NCI-H1417 (cell line): ENCODE results near the gene MRC2.
A peak's percentile ranks its signal among the peaks of the same experiment; 100 is the strongest.

Experiments used
- DNase-seq, 3 experiments: peaks; one replicate each; lab custom pipeline; 2025; lab: John Stamatoyannopoulos, UW

MRC2 gene

DNA sequence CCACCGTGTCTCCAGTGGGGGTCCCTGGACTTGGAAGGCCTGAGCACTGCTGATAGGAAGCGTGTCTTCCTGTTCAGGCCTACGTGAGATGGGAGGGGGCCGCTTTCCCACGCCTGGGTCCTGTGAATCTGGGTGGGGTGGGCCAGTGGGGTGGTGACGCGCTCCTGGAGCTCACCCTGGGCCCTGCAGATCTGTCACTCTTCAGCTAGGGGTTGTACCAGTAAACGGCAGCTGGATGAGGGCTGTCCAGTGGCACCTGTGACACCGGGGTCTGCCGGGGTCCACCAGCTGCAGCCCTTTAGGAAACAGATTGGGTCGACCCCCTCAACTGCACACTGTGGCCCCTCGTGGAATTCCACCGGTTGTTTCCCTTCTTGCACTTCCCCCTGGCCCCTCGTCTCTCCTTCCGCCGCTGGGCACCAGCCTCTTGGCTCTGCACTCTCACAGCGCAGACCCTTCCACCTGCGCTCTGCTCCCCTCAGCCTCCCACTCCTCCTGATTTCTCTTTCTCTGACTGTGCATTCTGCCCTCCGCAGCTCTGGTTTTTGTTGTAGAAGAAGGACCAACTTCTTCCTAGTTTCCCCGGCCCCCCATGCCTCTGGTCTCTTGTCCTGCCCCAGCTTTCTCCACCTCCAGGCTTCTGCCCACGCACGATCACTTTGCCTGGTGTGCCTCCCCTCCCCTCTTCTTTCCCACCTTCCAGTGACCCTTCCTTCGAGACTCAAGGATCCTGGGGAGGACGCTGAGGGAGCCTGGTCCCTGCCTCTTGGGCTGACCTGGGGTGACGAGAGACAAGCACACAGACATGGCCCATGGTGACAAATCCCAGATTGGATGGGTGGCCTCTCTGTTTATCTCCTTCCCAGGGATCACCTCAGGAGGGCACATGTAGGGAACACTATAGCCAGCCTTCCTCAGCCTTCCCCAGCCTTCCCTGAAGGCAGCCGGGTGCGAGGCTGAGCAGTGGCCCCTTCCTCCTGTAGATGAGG is 4.8 kb downstream of the MRC2 start:
- DNase-seq: no peak

DNA sequence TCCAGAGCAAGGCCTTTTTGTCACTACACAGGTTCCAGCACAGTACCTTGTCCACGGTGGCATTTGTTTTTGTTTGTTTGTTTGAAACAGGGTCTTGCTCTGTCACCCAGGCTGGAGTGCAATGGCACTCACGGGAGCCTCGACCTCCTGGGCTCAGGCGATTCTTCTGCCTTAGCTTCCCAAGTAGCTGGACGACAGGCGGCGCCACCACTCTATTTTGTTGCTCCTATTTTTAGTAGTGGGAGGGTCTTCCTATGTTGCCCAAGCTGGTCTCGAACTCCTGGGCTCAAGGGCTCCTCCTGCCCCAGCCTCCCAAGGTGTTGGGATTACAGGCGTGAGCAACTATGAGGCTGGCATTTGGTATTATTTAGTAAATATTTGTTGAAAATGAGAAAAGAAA is 10.3 kb downstream of the MRC2 start:
- DNase-seq: no peak

DNA sequence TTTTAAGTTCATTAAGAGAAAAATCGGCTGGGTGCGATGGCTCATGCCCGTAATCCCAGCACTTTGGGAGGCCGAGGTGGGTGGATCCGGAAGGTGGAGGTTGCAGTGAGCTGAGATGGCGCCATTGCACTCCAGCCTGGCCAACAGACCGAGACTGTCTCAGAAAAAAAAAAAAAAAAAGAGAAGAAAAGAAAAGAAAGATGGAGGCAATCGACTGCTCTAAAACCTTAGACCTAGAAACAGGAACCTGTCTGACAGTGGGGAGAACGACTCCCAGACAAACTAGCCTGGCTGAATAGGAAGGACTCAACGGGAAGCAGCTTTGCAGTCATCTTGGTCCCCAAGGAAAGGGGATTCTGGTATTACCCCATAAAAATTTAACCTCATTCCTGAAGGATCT is 13.7 kb downstream of the MRC2 start:
- DNase-seq: no peak

DNA sequence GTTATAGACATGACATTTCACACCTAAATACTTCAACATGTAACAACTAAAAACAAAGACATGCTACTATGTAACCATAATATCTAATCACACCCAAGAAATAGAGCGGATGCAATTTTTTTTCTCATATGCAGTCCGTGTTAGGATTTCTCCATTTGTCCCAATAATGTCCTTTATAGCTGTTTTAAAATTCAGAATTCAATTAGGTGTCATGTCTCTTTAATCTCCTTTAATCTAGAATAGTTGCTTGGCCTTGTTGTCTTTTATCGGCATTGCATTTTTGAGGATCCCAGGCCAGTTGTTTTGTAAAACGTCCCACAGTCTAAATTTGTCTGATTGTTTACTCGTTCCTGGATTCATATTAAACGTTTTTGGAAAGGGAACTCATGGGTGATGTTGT is 14.5 kb downstream of the MRC2 start:
- no peak for DNase-seq

DNA sequence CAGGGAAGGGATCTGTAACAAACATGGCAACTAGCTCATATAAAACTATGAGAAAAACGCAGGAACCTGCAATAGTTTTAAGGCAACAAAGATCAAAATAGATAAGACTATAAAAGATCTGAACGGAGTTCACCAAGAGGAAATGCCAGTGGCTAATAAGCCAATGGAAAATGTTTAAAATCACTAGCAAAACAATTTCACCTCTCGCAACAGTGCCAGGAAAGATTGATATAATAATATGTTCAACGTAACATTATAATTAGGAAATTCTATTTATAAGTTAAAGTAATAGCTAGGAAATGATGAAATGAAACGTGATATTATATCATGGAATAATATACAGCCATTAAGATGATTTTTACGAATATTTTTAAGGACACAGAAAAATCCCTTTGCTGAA is 16.0 kb downstream of the MRC2 start:
- DNase-seq: no peak

DNA sequence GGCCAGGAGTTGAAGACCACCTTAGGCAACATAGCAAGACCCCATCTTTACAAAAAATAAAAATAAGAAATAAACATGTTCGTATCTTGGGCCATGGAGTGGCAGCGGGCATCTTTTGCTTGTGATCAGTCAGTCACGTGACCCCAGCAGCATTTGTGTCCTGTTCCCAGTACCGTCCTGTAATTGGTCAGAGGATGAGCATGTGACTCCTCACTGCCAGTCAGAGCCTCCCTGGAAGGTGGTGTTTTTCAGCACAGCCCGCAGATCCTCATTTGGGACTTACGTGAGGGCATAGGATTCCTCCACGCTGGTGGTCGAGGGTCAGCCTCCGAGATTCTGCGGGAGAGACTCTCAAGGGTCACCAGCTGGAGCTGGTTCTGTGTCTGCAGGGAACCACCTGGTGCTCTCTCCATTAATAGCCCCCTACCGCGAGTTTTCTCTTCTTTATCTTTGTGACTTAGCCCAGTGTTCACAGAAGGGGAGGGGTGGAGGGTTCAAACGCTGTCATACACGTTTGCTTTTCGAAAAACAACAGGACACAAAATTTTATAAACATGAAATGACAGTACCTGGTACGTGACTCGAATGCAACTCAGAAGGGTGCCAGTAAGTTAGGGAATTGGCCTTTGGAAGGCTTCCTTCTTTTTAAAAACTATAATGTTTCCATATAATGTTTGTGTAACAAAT is 17.2 kb downstream of the MRC2 start:
- peak in 2 of 3 experiments; percentile 84 to 95 for DNase-seq

DNA sequence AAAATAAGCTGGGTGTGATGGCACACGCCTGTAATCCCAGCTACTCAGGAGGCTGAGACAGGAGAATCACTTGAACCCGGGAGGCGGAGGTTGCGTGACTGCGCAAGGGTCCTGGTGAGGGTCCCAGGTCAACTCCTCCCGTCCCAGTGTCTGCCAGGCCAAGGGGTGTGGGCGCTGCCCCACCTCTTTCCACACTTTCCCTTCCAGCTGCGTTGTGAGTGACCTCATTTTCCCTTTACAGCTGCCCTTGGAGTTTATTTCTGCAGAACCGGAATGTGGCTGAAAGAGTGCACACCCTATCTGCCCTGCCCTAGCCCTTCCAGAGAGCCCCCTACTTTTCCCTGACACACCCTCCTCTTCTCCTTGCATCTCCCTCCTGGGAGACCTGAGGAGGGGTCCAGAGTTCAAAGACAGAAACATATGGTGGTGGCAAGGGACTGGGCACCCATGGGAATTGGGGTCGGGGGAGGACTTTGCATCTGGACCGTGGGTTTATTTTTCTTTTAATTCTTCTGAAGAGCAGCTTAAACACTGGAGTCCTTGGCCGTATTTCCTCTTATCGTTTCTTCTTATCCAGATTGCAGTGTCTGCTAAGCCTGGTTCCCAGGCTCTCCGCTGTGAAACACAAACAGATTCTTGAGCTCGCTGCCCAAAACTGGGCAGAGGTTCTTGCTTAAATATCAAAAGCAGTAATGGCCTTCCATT is 20.9 kb downstream of the MRC2 start:
- no peak for DNase-seq

DNA sequence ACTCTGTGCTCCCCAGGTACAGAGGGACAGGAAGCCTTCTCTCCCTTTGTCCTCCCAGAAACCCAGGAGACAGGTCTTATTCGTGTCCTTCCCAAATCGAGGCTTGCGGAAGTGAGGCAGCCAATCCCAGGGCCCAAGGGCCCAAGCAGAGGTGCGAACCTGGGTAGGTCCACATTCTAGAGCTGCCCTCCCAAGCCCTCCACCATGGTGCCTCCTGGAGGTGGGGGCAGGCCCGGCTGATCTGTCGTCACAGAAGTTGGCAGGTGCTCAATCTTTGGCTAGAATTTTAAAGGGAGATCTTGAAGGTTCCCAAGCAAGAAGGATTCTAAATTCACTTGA is 21.5 kb downstream of the MRC2 start:
- no peak for DNase-seq

DNA sequence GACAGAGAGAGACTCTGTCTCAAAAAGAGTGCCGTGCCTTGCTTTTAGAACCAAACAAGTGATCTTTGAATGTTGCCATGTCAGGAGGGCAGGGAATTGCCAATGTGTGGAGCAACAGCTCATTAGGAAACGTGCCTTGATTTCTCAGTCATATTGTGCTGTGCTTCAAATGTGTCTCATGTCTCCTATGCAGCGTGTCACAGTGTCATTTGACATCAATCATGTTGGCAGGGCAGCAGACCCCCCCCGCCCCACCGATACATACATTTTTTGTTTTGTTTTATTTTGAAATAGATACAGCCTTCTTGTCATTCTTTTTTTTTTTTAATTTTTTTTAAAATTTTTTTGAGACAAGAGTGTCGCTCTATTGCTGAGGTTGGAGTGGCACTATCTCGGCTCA is 22.1 kb downstream of the MRC2 start:
- no peak for DNase-seq

DNA sequence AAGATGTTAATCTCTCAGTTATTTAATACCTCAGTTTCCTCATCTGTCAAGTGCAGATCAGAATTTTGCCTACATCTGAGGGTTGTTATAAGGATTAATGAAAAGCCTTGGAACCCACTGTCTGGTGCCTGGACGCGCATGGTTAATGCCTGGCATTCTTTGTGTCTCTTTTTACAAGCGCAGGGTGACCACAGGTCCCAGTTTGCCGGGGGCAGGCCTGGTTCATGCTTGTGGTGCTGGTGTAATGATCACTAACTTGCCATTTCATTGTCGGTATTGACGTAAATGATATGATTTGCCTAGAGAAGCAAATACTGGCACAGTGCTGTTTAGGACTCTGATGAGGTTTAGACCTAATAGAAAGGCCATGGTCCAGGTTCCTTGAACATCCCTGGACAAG is 23.1 kb downstream of the MRC2 start:
- DNase-seq: no peak

DNA sequence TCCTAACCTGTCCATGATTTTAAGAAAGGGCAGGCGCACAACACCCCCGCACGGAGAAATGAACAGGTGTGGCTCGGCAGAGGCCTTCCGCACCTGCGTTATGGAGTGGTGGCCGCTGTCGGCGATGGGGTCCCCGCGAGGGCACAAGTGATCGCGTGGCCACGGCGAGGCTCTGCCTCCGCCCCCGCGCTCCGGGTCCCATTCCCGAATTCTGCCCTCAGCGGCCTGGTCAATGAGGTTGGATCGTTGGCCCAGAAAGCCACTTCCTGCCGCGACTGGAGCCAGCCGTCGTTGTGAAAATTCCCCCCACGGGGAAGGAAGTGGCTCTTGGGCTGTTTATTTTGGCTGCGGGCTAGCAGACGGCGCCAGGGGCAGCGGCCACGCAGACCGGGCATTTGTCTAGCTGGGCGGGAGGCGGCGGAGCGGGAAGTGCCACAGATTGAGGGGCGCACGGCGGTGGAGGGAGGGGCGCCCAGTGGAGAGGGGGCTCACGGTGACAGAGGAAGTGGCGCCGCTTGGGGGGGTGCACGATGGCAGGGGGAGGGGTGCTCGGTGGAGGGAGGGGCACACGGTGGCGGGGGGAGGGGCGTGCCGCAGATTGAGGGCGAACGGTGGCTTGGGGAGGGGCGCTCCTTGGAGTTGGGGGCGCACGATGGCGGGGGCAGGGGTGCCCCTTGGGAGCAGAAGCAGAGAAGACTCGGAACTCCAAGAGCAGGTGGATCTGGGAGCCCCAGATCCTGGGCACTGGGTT is 25.0 kb downstream of the MRC2 start:
- peak; percentile 54 to 91 (median 89) for DNase-seq

DNA sequence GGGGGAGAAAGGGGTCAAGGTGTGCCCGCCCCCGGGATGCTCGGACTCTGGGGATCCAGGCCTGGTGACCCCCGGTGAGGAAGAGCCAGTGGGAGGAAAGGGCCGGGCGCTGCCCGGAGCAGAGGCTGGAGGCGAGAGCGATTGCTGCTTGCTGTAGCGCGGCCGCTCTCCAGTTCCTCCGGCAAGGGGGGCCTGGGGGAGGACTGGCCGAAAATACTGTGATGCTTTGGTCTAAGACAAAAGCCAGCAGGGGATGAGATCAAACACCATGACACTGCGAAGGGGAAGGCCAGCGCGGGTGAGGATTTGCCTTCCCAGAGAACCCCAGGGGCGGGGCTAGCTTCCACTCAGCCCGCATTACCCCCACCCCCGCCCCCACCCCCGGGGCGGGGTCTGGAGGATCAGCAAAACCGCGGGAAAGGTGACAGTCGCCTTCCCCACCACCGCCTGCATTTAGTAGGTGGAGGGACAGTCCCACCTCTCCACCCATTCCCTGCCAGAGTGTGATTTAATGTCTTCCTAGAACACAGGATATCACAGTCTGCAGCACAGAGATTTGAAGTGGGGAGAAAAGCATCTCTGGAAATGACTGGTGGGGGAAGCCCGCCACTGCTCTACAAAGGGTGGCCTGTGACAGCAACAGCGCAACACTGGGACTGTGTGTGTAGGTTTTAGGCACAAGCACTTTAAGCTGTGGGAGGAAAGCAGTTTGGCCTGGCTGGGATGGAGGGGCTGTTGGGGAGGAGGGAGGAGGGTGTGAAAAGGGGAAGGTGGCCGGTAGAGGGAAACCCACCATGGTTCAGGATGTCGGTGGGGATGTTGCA is 25.7 kb downstream of the MRC2 start:
- peak; percentile 94 to 96 (median 94) for DNase-seq

DNA sequence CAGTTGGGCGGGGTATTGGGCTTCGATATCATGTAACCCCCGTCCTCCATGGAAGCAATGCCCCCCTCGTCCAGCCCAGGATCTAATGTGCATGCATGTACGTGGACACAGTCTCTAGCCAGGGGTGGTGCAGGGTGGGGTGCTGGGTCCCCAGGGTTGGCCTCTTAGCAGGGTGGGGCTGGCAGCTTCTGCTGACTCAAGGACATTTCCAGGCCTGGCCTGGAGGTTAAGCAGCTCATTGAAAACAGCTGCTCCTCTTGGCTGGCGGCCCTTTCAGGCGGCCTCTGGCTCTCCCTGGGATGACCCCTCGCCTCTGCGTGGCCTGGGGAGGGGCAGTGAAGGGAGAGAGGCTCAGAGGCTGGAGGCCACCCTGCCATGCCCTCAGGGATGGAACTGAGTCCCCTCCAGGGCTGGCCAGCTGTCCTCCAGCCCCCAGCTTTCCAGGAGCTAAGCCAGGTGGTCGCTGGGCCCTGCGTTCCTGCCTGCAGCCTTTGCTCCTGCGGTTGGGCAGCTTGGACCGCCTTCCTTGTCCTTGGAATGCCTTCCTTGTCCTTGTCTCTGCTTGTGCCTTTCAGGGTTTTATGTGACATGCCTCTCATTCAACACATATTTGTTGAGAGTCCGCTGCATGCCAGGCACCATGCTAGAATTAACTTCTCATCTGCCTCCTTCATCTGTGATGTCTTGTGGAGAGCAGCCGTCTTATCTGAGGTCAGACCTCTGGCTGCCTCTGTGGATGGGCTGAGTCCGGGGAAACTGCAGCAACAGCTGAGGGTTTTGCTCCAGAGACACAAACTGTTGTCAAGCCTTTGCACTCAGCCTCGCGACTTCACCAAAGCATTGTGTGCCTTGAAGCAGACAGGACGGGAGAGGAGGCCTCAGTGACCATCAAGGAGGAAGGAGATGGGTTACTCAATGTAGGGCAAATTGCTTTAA is 26.6 kb downstream of the MRC2 start:
- DNase-seq: peak in 2 of 3 experiments; percentile 47 to 52

DNA sequence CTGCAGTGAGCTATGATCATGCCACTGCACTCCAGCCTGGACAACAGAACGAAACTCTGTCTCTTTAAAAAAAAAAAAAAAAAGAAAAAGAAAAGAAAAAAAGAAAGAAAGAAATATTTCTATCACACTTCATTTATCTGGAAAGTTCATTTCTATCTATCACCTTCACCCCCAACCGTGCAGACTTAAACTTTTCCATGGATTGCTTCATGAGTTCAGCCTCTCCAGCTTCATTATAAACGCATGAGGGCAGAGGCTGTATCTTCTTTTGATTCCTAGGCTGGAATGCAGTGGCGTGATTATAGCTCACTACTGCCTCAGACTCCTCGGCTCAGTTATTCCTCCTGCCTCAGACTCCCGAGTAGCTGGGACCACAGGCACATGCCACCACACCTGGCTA is 28.2 kb downstream of the MRC2 start:
- no peak for DNase-seq

DNA sequence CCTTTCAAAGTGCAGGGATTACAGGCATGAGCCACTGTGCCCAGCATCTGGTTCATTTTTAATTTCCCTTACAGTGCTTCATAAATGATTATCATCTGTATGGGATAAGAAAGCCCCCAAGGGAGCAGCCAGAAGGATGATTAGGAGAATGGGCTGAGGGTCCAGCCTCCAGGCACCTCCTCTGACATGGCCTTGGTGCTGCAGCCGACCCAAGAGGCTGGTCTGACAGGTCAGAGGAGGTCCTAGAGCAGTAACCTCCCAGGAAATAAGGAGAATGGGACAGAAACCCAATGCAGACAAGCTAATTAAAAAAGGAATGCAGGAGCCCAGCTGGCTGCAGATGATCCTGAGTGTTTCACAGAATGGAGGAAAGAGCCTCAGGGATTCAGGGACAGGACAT is 29.0 kb downstream of the MRC2 start:
- DNase-seq: no peak

DNA sequence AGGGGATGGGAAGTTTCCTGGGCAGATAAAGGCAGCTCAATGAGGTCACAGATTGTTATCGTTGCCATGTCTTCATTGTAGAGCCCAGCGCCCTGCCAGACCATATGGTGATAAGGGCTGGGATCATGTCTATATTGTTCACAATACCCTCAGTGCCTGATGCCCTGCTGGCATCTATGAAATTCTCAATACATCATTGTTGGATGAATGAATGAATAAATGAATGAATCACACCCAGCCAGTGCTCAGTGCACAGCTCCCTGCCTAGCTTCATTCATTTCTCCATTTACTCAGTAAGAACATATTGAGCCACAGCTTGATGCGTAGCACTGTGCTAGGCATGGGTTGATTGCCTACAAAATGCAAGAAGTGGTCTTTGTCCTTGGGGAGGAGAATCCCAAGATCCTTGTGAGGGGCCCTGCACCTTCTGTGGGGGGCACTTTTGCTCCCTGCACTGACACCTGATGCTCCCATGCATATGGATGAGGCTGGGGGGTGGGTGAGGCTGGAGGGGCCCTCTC is 29.7 kb downstream of the MRC2 start:
- DNase-seq: no peak

DNA sequence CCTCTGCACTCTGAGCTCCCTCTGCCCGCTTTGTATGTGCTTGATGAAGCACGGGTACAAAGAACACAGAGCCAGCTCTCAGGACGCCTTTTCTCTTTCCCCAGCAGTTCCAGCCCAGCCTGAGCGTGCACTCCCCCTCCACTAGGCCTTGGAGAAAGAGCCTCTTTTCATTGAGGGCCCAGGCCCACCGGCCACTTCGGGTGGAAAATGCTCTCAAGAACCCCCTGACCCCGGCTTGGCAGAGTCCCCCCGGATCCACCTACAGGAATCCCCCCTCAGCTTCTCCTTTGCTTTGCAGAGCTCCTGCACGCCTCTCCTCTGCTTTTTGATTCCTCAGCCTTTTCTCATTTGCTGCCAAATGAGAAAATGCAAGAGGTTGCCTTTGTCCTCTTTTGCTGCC is 30.2 kb downstream of the MRC2 start:
- DNase-seq: no peak

DNA sequence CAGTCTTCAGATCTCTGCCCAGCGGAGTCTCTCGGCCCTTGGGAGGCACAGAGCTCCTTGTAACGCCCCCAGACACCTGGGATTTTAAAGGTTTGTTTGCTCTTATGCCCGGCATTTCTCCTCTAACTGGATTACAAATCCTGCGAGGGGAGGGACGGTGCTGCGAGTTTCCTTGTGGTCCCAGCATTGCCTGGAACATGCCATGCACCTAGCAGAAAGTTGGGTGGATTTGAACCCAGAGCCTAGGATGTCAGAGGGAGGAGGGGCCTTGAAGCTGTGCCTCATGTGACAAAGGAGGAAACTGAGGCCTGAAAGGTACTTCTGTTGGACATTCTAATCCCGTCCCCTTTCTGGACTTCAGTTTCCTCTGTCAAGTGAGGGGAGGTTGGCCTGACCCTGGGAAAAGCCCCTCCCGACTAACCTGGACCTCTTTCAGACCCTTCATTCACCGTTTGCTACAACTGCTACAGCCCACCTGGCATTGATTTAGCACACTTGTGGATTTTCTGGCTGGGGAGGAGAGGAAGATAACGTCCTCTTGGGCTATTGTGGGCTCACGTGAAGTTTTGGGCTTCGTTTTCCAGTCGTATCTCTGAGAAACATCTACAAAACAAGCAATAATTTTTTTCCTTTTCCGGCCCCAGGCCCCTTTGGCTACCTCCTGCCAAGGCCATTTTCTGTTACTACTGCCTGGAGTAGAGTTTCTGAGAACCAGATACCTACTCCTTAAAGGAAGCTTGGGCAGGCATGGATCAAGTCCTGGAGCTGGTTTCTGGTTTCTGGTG is 30.9 kb downstream of the MRC2 start:
- no peak for DNase-seq

DNA sequence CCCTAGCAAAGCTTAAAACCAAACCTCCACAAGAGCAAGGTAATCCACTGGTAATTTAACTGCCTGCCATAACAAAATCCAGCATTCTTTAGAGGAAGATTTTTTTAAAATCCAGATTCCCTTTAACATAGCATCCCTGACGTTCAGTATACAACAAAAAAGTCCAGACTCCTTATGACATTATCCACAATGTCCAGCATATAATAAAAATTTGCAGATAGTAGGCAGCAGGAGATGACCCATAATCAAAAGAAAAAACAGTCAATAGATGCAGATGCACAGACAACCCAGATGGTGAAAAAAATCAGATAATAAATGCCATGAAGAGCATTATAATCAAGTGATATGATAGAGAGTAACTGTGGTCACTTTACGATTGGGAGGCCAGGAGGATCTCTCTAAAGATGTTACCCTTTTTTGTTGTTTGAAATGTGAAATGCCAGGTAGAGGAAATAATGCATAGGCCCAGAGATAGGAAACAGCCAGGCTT is 33.2 kb downstream of the MRC2 start:
- DNase-seq: no peak
